A549 (cell line): ENCODE results near the gene DNAH8.

ENCODE experiments used
- EHF ChIP-seq: fragments of 250-450 bp; sonication (Bioruptor Pico); IDR thresholded peaks from 2 replicates; pipeline ENCODE4 v1.5.0; 2020; ENCODE audit warnings: mild to moderate bottlenecking
- HDAC2 ChIP-seq: fragments of 200-600 bp; sonication (generic); IDR thresholded peaks from 2 replicates; pipeline ENCODE4 v1.6.1; 2016
- MAFK ChIP-seq: fragments of 450-650 bp; IDR thresholded peaks from 2 replicates; pipeline ENCODE4 v1.6.1; 2014; ENCODE audit not compliant: partially characterized antibody
- MYC ChIP-seq: IDR thresholded peaks from 2 replicates; pipeline ENCODE4 v1.6.1; 2012; ENCODE audit warnings: mild to moderate bottlenecking, inconsistent platforms, low read length, improper control_type of control experiment, borderline replicate concordance
- NFE2L2 ChIP-seq: fragments of 150-350 bp; conservative IDR thresholded peaks from 2 replicates; pipeline ENCODE4 v1.6.1; 2014; ENCODE audit warnings: low read length
- POLR2A ChIP-seq: IDR thresholded peaks from 2 replicates; pipeline ENCODE4 v1.6.1; 2012; ENCODE audit warnings: mild to moderate bottlenecking, low read length
- SMC3 ChIP-seq: fragments of >200 bp; sonication (Bioruptor Twin); formaldehyde crosslinking; IDR thresholded peaks from 3 replicates; pipeline ENCODE4 v1.6.1; 2018; ENCODE audit warnings: inconsistent platforms
- TF ChIP-seq, protein P1 (sequence below): fragments of >200 bp; sonication (Bioruptor Twin); formaldehyde crosslinking; IDR thresholded peaks from 3 replicates; pipeline ENCODE4 v1.5.1; 2016
- TF ChIP-seq, protein P2 (sequence below): fragments of 450-650 bp; IDR thresholded peaks from 2 replicates; pipeline ENCODE4 v1.6.1; 2014; ENCODE audit warnings: antibody characterized with exemption

DNA sequence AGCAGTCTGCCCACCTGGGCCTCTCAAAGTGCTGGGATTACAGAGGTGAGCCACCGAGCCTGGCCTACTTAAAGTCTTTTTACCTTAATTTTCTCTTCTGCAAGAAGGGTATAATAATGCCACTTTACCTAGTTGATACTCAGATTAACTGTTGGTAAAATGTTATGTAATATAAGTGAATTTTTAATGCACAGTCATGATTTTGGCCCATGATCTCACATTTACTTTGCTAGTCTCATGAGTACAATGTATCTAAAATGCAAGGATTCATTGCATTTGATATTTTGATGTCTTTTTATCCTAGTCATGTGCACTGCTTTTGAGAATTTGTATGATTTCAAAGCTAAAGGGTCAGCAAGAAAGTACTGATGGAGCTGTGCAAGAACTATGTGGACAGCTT lies 13.1 kb downstream of the DNAH8 start:
- TF ChIP-seq NFE2L2 (peak; percentile 75), EHF (no peak), POLR2A (no peak), MAFK (peak; percentile 25), SMC3 (no peak), MYC (no peak), HDAC2 (no peak)
- TF ChIP-seq, protein P1, sequence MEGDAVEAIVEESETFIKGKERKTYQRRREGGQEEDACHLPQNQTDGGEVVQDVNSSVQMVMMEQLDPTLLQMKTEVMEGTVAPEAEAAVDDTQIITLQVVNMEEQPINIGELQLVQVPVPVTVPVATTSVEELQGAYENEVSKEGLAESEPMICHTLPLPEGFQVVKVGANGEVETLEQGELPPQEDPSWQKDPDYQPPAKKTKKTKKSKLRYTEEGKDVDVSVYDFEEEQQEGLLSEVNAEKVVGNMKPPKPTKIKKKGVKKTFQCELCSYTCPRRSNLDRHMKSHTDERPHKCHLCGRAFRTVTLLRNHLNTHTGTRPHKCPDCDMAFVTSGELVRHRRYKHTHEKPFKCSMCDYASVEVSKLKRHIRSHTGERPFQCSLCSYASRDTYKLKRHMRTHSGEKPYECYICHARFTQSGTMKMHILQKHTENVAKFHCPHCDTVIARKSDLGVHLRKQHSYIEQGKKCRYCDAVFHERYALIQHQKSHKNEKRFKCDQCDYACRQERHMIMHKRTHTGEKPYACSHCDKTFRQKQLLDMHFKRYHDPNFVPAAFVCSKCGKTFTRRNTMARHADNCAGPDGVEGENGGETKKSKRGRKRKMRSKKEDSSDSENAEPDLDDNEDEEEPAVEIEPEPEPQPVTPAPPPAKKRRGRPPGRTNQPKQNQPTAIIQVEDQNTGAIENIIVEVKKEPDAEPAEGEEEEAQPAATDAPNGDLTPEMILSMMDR, result no peak
- TF ChIP-seq, protein P2, sequence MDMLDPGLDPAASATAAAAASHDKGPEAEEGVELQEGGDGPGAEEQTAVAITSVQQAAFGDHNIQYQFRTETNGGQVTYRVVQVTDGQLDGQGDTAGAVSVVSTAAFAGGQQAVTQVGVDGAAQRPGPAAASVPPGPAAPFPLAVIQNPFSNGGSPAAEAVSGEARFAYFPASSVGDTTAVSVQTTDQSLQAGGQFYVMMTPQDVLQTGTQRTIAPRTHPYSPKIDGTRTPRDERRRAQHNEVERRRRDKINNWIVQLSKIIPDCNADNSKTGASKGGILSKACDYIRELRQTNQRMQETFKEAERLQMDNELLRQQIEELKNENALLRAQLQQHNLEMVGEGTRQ, result no peak
